Small intestine (tissue), 7 donors: ENCODE data around the gene GMPR2. TPM values are rescaled to one million over a fixed set of nuclear protein-coding genes. Genes with fewer than 3 reads are reported as not detected.

Experiments
- DNase-seq, 2 donors: peaks; one replicate each; pipeline versions ENCODE4 v3.0.0 to v3.0.0-alpha.2; 2013
- FAIRE-seq: peaks from 2 replicates; lab custom pipeline; 2012; peaks lifted over from hg19 to GRCh38; lab: Jason Lieb, UNC
- H3K27ac ChIP-seq, 3 donors: one replicate each; pipeline ENCODE4 v1.5.1; 2013; ENCODE audit warnings: low read length in 2 of 3, mild to moderate bottlenecking in 2 of 3, control low read depth in 1 of 3, inconsistent platforms in 1 of 3, low read depth in 1 of 3, moderate library complexity in 1 of 3
- H3K27me3 ChIP-seq, 3 donors: one replicate each; pipeline ENCODE4 v1.6.1; 2013; ENCODE audit warnings: low read length in 3 of 3, inconsistent platforms in 1 of 3; ENCODE audit not compliant: control insufficient read depth in 3 of 3, insufficient read depth in 3 of 3
- H3K36me3 ChIP-seq, 3 donors: one replicate each; pipeline ENCODE4 v1.6.1; 2013; ENCODE audit warnings: low read length in 3 of 3, inconsistent platforms in 1 of 3, low read depth in 1 of 3, mild to moderate bottlenecking in 1 of 3, moderate library complexity in 1 of 3; ENCODE audit not compliant: control insufficient read depth in 3 of 3, insufficient read depth in 2 of 3
- H3K4me1 ChIP-seq, 3 donors: one replicate each; pipeline ENCODE4 v1.6.1; 2013; ENCODE audit warnings: low read length in 2 of 3, inconsistent platforms in 1 of 3, low read depth in 1 of 3, mild to moderate bottlenecking in 1 of 3, moderate library complexity in 1 of 3; ENCODE audit not compliant: control insufficient read depth in 3 of 3, insufficient read depth in 2 of 3
- H3K4me3 ChIP-seq, 3 donors: one replicate each; pipeline ENCODE4 v1.5.1; 2013; ENCODE audit warnings: low read length in 3 of 3, control low read depth in 1 of 3, inconsistent platforms in 1 of 3, low read depth in 1 of 3, mild to moderate bottlenecking in 1 of 3, moderate library complexity in 1 of 3
- H3K9me3 ChIP-seq, 2 donors: one replicate each; pipeline ENCODE4 v1.6.1; 2013; ENCODE audit warnings: low read depth in 1 of 2, low read length in 1 of 2; ENCODE audit not compliant: control insufficient read depth in 2 of 2, insufficient read depth in 1 of 2
- WGBS, 3 donors: extraction: QIAGEN DNeasy Blood & Tissue Kit; methylation state at CpG; one replicate each; pipeline ENCODE4 v1.1.7; 2013; 5-methylcytosine and 5-hydroxymethylcytosine counted together
- polyA plus RNA-seq, 4 donors: library from polyadenylated mRNA; stranded (reverse) in 3 of 4; unstranded in 1 of 4; fragments of 200-250 nt in 3 of 4; fragments of 120-200 nt in 1 of 4; gene quantifications; one replicate each; pipeline versions ENCODE4 v1.2.1 to v1.2.3, GENCODE V29; 2013
- donor health status: healthy with polysubstance abuse.
- donor health status: control.
- donor health status: control.
- donor health status: Bipolar disorder and iron deficiency.
- donor health status: healthy.

Gene GMPR2
- polyA plus RNA-seq, 4 donors = 57.4 to 94.1 (median 76.0) TPM

DNA sequence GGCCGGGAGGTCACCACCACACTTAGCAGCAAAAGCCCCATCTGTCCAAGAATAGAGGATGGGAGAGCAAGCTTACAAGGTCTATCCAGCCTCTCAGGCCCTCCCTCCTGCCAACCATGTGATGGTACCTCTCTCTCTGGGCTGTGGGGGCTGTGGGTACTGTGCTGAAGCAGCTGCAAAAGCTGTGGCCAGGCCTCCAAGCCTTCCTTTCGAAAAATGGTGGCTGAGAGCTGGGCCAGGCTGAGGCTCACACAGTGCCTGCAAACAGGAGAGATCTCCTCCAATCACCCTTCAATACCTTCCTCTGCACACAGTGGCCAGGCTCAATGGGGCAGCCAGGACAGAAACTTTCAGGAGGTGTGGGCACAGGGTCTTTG lies 45.2 kb upstream of the GMPR2 start:
- H3K27me3 ChIP-seq = no peaks in the 10 kb centered on the region
- no peak for DNase-seq
- WGBS, 3 donors = 86 to 92% (median 90%) methylated on average over 2 of the region's 2 CpGs
- peak overlapping the region in 2 of 3 donors; percentile 8 to 84 for H3K27ac ChIP-seq
- peak overlapping the region in 1 of 3 donors; percentile 80 for H3K4me3 ChIP-seq
- peaks cover 0 to 73% (median 10%) of the 10 kb centered on the region in 3 donors for H3K36me3 ChIP-seq
- H3K9me3 ChIP-seq = no peaks in the 10 kb centered on the region
- no peak for FAIRE-seq
- H3K4me1 ChIP-seq = peaks cover 0 to 21% (median 6%) of the 10 kb centered on the region in 3 donors

DNA sequence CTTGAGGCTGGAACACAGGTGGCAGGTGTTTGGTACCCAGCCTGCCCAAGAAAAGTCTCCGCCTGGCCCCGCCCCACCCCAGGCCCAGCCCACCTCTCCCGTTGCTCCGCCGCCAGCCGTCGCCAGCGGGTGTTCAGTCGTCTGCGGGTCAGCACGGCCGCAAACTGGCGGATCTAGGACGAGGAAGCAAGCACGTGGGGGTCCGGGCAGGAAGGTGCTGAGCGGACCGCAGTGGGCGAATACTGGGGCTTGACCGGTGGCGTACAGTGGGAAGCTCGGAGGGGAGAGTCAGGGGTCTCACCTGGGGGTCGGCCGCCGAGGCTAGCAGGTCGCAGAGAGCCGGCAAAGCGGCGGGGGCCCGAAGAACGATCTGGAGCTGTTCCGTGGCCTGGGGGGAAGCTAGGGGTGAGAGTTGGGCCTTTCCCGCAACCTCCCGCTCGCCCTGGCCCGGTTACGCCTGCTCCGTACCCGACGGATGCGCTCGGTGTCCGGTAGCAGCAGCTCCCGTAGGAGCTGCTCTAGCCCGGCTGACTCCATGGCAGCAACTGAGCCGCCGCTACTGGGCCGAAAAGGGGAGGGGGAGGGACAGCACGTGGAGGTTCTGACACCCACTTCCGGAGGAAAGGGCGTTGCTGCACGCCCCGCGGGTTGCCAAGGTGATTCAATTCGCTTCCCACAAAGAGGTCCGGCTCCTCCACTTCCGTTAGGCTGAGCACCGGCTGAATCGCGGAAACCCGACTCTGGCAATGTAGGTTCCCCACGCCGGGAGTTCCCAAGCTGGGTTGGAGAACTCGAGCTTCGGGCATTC lies 44.3 kb upstream of the GMPR2 start, which contains the start of gene IPO4:
IPO4 (minus strand) TSS at position 566 of the 808 bp plus-strand sequence; CDS start at position 537, 29 bp downstream.
- no peaks in the 10 kb centered on the region for H3K27me3 ChIP-seq
- peak within 1 kb of the TSS in 2 of 3 donors; percentile 74 to 84 for H3K27ac ChIP-seq
- no peak for FAIRE-seq
- H3K9me3 ChIP-seq = no peaks in the 10 kb centered on the region
- 0% methylated on average over 59 to 65 of the region's 65 CpGs for WGBS, 3 donors
- H3K36me3 ChIP-seq = peaks cover 0 to 71% (median 5%) of the 10 kb centered on the region in 3 donors
- H3K4me3 ChIP-seq = peak within 1 kb of the TSS; percentile 54 to 80 (median 70)
- DNase-seq = peak; percentile 96 to 97
- peaks cover 0 to 21% (median 6%) of the 10 kb centered on the region in 3 donors for H3K4me1 ChIP-seq

DNA sequence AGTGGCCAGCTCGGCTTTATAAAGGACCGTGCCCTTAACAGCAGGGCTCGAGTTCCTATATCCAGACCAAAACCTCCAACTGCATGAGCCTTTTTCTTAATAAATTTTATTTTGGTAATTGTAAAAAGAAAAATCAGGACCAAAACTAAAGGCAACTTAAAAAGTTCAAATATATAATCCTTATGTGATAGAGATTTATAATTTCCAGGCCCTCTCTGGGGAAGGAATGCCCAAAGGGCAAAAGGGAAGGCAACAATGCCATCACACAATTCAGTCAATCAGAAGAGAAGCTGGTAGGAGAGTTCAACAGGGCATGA lies 43.7 kb upstream of the GMPR2 start:
- no peaks in the 10 kb centered on the region for H3K27me3 ChIP-seq
- WGBS, 3 donors = 0 to 4% (median 1%) methylated on average over 3 of the region's 3 CpGs
- peak overlapping the region in 1 of 3 donors; percentile 80 for H3K4me3 ChIP-seq
- DNase-seq = no peak
- peaks cover 0 to 65% (median 4%) of the 10 kb centered on the region in 3 donors for H3K36me3 ChIP-seq
- H3K4me1 ChIP-seq = peaks cover 0 to 22% (median 6%) of the 10 kb centered on the region in 3 donors
- FAIRE-seq = no peak
- H3K9me3 ChIP-seq = no peaks in the 10 kb centered on the region
- peak overlapping the region in 2 of 3 donors; percentile 42 to 44 for H3K27ac ChIP-seq

DNA sequence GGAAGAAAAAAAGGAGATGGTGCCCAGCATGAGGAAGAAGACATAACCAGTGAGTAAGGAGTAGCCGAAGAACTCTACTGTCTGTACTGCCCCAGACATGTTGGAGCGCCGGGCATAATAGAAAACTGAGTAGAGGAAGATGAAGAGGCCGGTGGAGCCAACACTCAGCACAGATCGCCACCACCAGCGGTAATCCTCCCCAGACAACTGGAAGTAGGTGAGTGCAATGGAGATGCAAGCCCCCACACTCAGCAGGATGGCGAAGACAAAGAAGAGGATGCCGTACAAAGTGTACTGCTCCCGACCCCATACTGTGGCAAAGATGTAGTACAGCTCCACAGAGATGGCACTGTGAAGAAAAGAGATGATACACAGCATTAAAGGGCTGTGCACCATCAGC lies 43.3 kb upstream of the GMPR2 start:
- Histone ChIP-seq H3K36me3 (peaks cover 0 to 61% (median 2%) of the 10 kb centered on the region in 3 donors), H3K4me1 (peaks cover 0 to 22% (median 6%) of the 10 kb centered on the region in 3 donors), H3K27me3 (no peaks in the 10 kb centered on the region), H3K4me3 (no peak overlapping the region), H3K27ac (no peak overlapping the region), H3K9me3 (no peaks in the 10 kb centered on the region)
- no peak for DNase-seq
- FAIRE-seq = no peak
- WGBS, 3 donors = 94 to 96% (median 95%) methylated on average over 9 of the region's 9 CpGs

DNA sequence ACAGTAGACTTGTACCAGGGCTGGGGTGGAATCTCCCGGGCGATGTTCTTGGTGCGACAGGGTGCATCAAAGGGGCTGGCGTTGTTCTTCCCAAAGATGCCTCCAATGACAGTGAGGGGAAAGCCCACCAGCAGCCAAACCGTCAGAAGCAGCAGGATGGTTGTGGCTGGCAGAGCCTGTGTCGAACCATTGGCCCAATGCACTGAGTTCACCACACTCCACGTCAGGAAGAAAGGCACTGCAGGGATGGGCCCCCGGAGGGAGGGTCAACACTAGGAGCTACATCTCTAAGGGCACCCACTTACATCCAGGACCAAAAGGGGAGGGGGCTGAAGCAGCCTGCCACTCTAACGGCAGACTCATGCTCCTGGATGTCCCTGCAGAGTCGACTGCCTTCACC lies 42.3 kb upstream of the GMPR2 start:
- Histone ChIP-seq H3K36me3 (peaks cover 0 to 51% (median 2%) of the 10 kb centered on the region in 3 donors), H3K27ac (no peak overlapping the region), H3K9me3 (no peaks in the 10 kb centered on the region), H3K4me1 (peaks cover 0 to 26% (median 6%) of the 10 kb centered on the region in 3 donors), H3K4me3 (no peak overlapping the region), H3K27me3 (no peaks in the 10 kb centered on the region)
- FAIRE-seq (no peak), DNase-seq (no peak)
- WGBS, 3 donors = 86 to 94% (median 89%) methylated on average over 10 of the region's 10 CpGs

DNA sequence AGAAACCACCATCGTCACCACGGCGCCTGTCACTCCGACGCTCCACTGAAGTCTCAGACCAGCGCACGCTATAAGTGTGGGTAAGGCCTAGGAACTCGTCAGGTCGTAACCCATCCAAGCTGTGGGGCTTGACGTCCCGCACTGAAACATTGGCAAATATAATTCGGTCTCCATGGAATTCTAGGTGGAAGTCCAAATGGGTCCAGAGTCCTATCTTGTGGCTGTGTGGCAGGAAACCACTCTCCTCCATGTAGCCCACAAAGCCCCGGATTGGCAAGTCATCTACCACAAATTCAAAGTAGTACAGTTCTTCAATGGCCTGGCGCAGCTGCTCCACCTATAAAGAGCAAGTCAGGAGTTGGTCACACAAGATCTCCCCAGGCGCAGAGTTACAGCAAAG lies 39.8 kb upstream of the GMPR2 start:
- peaks cover 0 to 23% (median 5%) of the 10 kb centered on the region in 3 donors for H3K4me1 ChIP-seq
- H3K4me3 ChIP-seq = no peak overlapping the region
- no peak for DNase-seq
- FAIRE-seq = no peak
- 93 to 95% (median 94%) methylated on average over 15 of the region's 15 CpGs for WGBS, 3 donors
- H3K27ac ChIP-seq = no peak overlapping the region
- H3K36me3 ChIP-seq = peaks cover 0 to 27% (median 2%) of the 10 kb centered on the region in 3 donors
- H3K27me3 ChIP-seq = no peaks in the 10 kb centered on the region
- no peaks in the 10 kb centered on the region for H3K9me3 ChIP-seq

DNA sequence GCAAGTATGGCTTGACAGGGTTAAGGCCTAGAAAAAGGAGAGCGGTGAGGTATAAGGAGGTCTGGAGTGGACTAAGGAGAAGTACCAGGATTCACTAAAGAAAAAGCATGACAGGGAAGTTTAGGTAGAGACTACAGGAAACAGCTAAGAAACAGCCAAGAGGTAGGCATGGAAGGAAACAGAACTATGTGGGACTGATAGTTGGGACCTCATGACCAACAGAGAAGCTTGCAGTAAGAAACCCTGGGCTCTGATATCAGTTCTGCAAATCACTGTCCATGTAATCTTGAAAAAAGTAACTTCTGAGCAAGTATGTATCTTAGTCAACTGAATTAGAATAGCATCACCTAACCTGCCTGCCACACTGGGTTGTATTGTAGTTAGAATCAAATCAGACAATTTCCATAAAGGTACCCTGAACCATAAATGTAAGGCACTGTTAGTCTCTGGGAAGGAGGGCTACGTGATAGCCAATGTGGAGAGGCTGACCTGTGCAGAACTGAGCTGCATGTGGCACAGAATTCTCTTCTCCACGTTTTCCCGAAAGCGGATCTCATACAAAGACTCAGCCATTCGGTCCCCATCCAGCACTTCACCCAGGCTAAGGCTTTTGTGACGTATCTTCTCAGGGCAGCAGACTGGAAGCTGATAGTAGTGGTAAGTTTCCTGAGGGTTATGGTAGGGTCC lies 38.4 kb upstream of the GMPR2 start:
- DNase-seq = no peak
- WGBS, 3 donors = 83 to 87% (median 84%) methylated on average over 7 of the region's 7 CpGs
- H3K4me3 ChIP-seq = peak overlapping the region; percentile 65 to 96 (median 86)
- H3K9me3 ChIP-seq = no peaks in the 10 kb centered on the region
- H3K4me1 ChIP-seq = peaks cover 0 to 26% (median 5%) of the 10 kb centered on the region in 3 donors
- peaks cover 2 to 33% (median 2%) of the 10 kb centered on the region in 3 donors for H3K36me3 ChIP-seq
- H3K27ac ChIP-seq = peak overlapping the region in 1 of 3 donors; percentile 99
- no peak for FAIRE-seq
- H3K27me3 ChIP-seq = no peaks in the 10 kb centered on the region

DNA sequence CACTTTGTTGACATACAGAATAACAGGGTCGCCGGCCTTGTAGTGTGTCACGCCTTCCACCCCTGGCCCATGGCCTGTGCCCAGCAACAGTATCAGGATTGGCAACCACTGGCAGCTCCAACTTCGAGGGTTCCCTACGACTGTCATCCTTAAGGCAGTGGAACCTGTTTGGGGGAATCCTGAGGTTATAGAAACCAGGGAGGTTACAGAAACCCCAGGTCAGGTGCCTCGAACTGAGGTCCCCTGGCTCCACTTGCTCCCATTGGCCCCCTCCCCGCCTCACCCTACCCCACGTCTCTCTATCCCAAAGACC lies 37.9 kb upstream of the GMPR2 start:
- FAIRE-seq (no peak), DNase-seq (no peak)
- H3K27ac ChIP-seq = peak overlapping the region; percentile 93 to 99 (median 94)
- H3K27me3 ChIP-seq = no peaks in the 10 kb centered on the region
- peak overlapping the region; percentile 65 to 96 (median 86) for H3K4me3 ChIP-seq
- WGBS, 3 donors = 29 to 58% (median 38%) methylated on average over 8 of the region's 8 CpGs
- H3K4me1 ChIP-seq = peaks cover 0 to 26% (median 5%) of the 10 kb centered on the region in 3 donors
- peaks cover 2 to 32% (median 2%) of the 10 kb centered on the region in 3 donors for H3K36me3 ChIP-seq
- H3K9me3 ChIP-seq = no peaks in the 10 kb centered on the region
